GM12878 (cell line): ENCODE data around the gene IMPG2. TPM values are rescaled to one million over a fixed set of nuclear protein-coding genes. Genes with fewer than 3 reads are reported as not detected.

Experiments used
- ATAC-seq: fragments of 200-7000 bp; cut with Tn5 transposase; 3 replicates; pipeline ENCODE4 v1.9.1; 2020; ENCODE audit warnings: mild to moderate bottlenecking, moderate library complexity
- BruUV-seq: library from RNA; stranded (reverse); fragments of 400-500 nt; replicated peaks from 2 replicates; lab custom pipeline; 2021; lab: Mats Ljungman, UMichigan
- CTCF ChIA-PET: fragments of 300-600 bp; sonication (Branson Sonifier 250); formaldehyde crosslinking; extraction: SDS; loops from one replicate; lab custom pipeline; 2021; ENCODE audit warnings: inconsistent platforms; lab: Yijun Ruan, JAX
- POLR2A ChIA-PET: fragments of 350-600 bp; formaldehyde crosslinking; extraction: SDS; loops from one replicate; lab custom pipeline; 2021; ENCODE audit warnings: inconsistent platforms; lab: Charles Lee
- RAD21 ChIA-PET: fragments of 300-600 bp; sonication (Branson Sonifier 250); formaldehyde crosslinking; loops from one replicate; lab custom pipeline; 2023; ENCODE audit warnings: antibody characterized with exemption; ENCODE audit not compliant: unreplicated experiment; lab: Charles Lee
- SMC1A ChIA-PET: fragments of 300-600 bp; sonication (Branson Sonifier 250); formaldehyde crosslinking; loops from one replicate; lab custom pipeline; 2023; ENCODE audit not compliant: unreplicated experiment, uncharacterized antibody; lab: Charles Lee
- DNase-seq: peaks from one replicate; pipeline ENCODE4 v3.0.0-alpha.2; 2011; ENCODE audit warnings: low read depth, low spot score
- FAIRE-seq: peaks from 3 replicates; lab custom pipeline; 2011; peaks lifted over from hg19 to GRCh38; lab: Jason Lieb, UNC
- H2AFZ ChIP-seq: 2 replicates; pipeline ENCODE4 v1.6.0; 2011; ENCODE audit warnings: low read depth, low read length, control low read depth; ENCODE audit not compliant: control insufficient read depth
- H3K27ac ChIP-seq: 2 replicates; pipeline ENCODE4 v1.5.1; 2011; ENCODE audit warnings: control low read depth; ENCODE audit not compliant: control insufficient read depth, insufficient read depth
- H3K27me3 ChIP-seq, 2 experiments: replicated peaks in 1 of 2; 2 replicates each; pipeline versions ENCODE4 v1.6.0 to v1.6.1; 2011; ENCODE audit warnings: low read length in 1 of 2; ENCODE audit not compliant: control insufficient read depth in 2 of 2, insufficient read depth in 2 of 2
- H3K36me3 ChIP-seq, 2 experiments: 2 replicates each; pipeline ENCODE4 v1.5.1; 2011; ENCODE audit warnings: low read length in 1 of 2; ENCODE audit not compliant: control insufficient read depth in 2 of 2, insufficient read depth in 2 of 2
- H3K4me1 ChIP-seq: 2 replicates; pipeline ENCODE4 v1.6.1; 2011; ENCODE audit warnings: mild to moderate bottlenecking, low read length, moderate library complexity, mixed read lengths; ENCODE audit not compliant: control insufficient read depth, insufficient read depth
- H3K4me2 ChIP-seq: 2 replicates; pipeline ENCODE4 v1.6.0; 2011; ENCODE audit warnings: control low read depth; ENCODE audit not compliant: control insufficient read depth, insufficient read depth
- H3K4me3 ChIP-seq: fragments of 200-600 bp; sonication (generic); 2 replicates; pipeline ENCODE4 v1.5.1; 2016
- H3K79me2 ChIP-seq: 2 replicates; pipeline ENCODE4 v1.6.0; 2011; ENCODE audit warnings: low read length; ENCODE audit not compliant: control insufficient read depth, insufficient read depth
- H3K9ac ChIP-seq: 2 replicates; pipeline ENCODE4 v1.8.0; 2011; ENCODE audit warnings: low read length, control low read depth, mixed read lengths; ENCODE audit not compliant: control insufficient read depth, insufficient read depth
- H3K9me3 ChIP-seq: replicated peaks from 3 replicates; pipeline ENCODE4 v1.5.1; 2011; ENCODE audit warnings: mild to moderate bottlenecking, low read length; ENCODE audit not compliant: control insufficient read depth, insufficient read depth
- H4K20me1 ChIP-seq: 2 replicates; pipeline ENCODE4 v1.6.0; 2011; ENCODE audit not compliant: control insufficient read depth, insufficient read depth
- CEBPB ChIP-seq, 2 experiments: fragments of 150-350 bp in 1 of 2; IDR thresholded peaks; 2 replicates each; pipeline ENCODE4 v1.6.1; 2012 to 2014; ENCODE audit warnings: low read depth in 2 of 2, low read length in 2 of 2, borderline replicate concordance in 1 of 2, inconsistent platforms in 1 of 2
- HCFC1 ChIP-seq: fragments of 150-350 bp; IDR thresholded peaks from 2 replicates; pipeline ENCODE4 v1.6.1; 2014; ENCODE audit warnings: low read length
- KAT2A ChIP-seq: conservative IDR thresholded peaks from 2 replicates; pipeline ENCODE4 v1.6.1; 2011; ENCODE audit warnings: low read depth, low read length; ENCODE audit not compliant: control insufficient read depth
- POLR2AphosphoS2 ChIP-seq: IDR thresholded peaks from 2 replicates; pipeline ENCODE4 v1.6.1; 2011; ENCODE audit warnings: low read depth, mild to moderate bottlenecking, low read length, improper control_type of control experiment, moderate library complexity
- RELA ChIP-seq: fragments of 450-650 bp; IDR thresholded peaks from 2 replicates; pipeline ENCODE4 v1.8.0; 2014; ENCODE audit warnings: borderline replicate concordance; ENCODE audit not compliant: partially characterized antibody
- SIX5 ChIP-seq: IDR thresholded peaks from 2 replicates; pipeline ENCODE4 v1.6.1; 2011; ENCODE audit warnings: mild to moderate bottlenecking, low read depth, low read length, moderate library complexity; ENCODE audit not compliant: severe bottlenecking
- WGBS: methylation state at CpG from one replicate; pipeline ENCODE4 v1.1.6; 2016; ENCODE audit warnings: low lambda C conversion rate; ENCODE audit not compliant: insufficient replicate concordance, insufficient coverage; ENCODE audit errors: missing lambda C conversion rate; 5-methylcytosine and 5-hydroxymethylcytosine counted together
- in situ Hi-C: fragments of 300-500 bp; cut with MboI; formaldehyde crosslinking; loops from 9 replicates; pipeline ENCODE4 v1.14.3; 2018; ENCODE audit warnings: mixed read lengths
- intact Hi-C: fragments of 100-400 bp; cut with micrococcal nuclease; formaldehyde crosslinking; loops from one replicate; pipeline ENCODE4 v1.14.2; 2022; ENCODE audit not compliant: unreplicated experiment
- polyA plus RNA-seq, 11 experiments: library from polyadenylated mRNA; depleted of rRNA in 4 of 11; unstranded in 6 of 11; stranded (reverse) in 5 of 11; fragments of >200 nt; fragmentation: Nextera tagmentation in 4 of 11; fragmentation: Illumina TruSeq in 1 of 11; extraction: Ambion mirVana in 4 of 11; extraction: Trizol in 1 of 11; gene quantifications; 1 replicate in 1 of 11; 2 replicates in 10 of 11; pipeline versions ENCODE4 v1.2.1 to v1.2.3, GENCODE V29; 2011 to 2016; ENCODE audit warnings: inconsistent platforms in 2 of 11, missing spikeins in 2 of 11, low read depth in 1 of 11
- total RNA-seq, 4 experiments: library from RNA; depleted of rRNA in 3 of 4; stranded (reverse); fragments of >200 nt in 3 of 4; fragmentation: Illumina TruSeq in 1 of 4; extraction: Trizol in 1 of 4; gene quantifications; 2 replicates each; pipeline versions ENCODE4 v1.2.1 to v1.2.3, GENCODE V29; 2013 to 2021
- TF ChIP-seq, protein P1 (sequence below): fragments of 450-650 bp; IDR thresholded peaks from 2 replicates; pipeline ENCODE4 v1.6.1; 2016; ENCODE audit warnings: mild to moderate bottlenecking
- TF ChIP-seq, protein P2 (sequence below): IDR thresholded peaks from 2 replicates; pipeline ENCODE4 v1.6.1; 2011; ENCODE audit warnings: borderline replicate concordance, low read depth, mild to moderate bottlenecking, moderate library complexity, low read length; ENCODE audit not compliant: insufficient read depth, poor library complexity, severe bottlenecking

The IMPG2 gene
- total and polyA plus RNA-seq, 10 of the 15 experiments (the other 5 are each of a cell fraction or from before 2014, with no cell fraction given): under 0.01 to 0.17 (median 0.10) TPM; not detected in 3

DNA sequence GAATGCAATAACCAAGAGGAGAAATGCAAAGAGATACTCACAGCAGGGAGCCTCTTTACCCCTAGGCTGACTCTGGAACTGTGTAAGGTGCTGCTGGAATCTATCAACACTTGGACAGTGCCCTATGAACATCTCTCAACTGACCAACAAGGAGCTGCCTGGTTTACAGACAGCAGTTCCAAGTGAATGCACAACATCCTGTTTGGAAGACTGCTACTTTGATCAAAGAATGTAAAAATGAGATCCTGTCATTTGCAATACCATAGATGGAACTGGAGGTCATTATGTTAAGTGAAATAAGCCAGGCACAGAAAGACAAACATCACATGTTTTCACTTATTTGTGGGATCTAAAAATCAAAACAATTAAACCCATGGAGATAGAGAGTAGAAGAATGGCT, 136.3 kb downstream of the IMPG2 start:
- no peaks in the 10 kb centered on the region for H3K79me2 ChIP-seq
- FAIRE-seq: no peak

DNA sequence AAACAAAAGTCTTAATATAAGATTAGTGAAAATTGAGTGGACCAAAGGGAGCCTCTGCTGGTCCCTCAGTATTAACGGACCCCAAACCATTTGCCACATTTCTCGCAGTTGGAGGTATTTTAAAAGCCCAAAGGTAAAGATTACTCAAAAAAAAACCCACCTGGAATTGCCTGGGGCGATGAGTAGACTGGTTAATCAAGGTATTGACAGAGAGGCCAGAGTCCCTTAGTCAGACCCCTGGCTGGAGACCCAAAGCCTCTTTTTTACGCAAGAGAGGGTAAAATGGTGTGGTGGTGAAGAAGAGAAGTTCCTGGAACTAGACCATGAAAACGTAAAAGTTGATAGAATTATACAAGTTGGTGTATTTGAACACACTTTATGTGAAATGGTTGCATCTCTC, 137.2 kb downstream of the IMPG2 start:
- Histone ChIP-seq H2AFZ (no peak overlapping the region), H3K9ac (no peak overlapping the region), H3K27ac (no peak overlapping the region), H3K79me2 (no peaks in the 10 kb centered on the region), H3K4me3 (no peak overlapping the region), H4K20me1 (no peaks in the 10 kb centered on the region), H3K27me3 (no peaks in the 10 kb centered on the region), H3K4me2 (no peak overlapping the region), H3K36me3 (no peaks in the 10 kb centered on the region), H3K9me3 (no peaks in the 10 kb centered on the region), H3K4me1 (no peaks in the 10 kb centered on the region)
- FAIRE-seq: no peak
- POLR2A ChIA-PET: no interaction called here
- BruUV-seq: no TSS peak
- intact Hi-C loops: no loop called here
- SMC1A ChIA-PET: no interaction called here
- 17% methylated on average over 5 of the region's 5 CpGs for WGBS
- CTCF ChIA-PET: no interaction called here
- TF ChIP-seq HCFC1: no peak
- no peak for TF ChIP-seq KAT2A
- no peak for TF ChIP-seq POLR2AphosphoS2
- no peak for TF ChIP-seq CEBPB (IDR thresholded peaks at IDR 0.05; ENCODE audit: borderline replicate concordance in 1 of 2, low read depth in 2 of 2, low read length in 2 of 2)
- TF ChIP-seq SIX5: no peak
- TF ChIP-seq, protein P1, sequence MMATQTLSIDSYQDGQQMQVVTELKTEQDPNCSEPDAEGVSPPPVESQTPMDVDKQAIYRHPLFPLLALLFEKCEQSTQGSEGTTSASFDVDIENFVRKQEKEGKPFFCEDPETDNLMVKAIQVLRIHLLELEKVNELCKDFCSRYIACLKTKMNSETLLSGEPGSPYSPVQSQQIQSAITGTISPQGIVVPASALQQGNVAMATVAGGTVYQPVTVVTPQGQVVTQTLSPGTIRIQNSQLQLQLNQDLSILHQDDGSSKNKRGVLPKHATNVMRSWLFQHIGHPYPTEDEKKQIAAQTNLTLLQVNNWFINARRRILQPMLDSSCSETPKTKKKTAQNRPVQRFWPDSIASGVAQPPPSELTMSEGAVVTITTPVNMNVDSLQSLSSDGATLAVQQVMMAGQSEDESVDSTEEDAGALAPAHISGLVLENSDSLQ: no peak
- ATAC-seq: no peak
- DNase-seq: no peak
- in situ Hi-C loops: no loop called here
- RAD21 ChIA-PET: no interaction called here

More for the DNA sequence above, 136.3 kb downstream of the IMPG2 start:
- H3K9me3 ChIP-seq: no peaks in the 10 kb centered on the region
- no peaks in the 10 kb centered on the region for H3K27me3 ChIP-seq
- no peak for DNase-seq
- no peaks in the 10 kb centered on the region for H3K4me1 ChIP-seq
- TF ChIP-seq, protein P1: no peak
- no peak for TF ChIP-seq RELA
- TF ChIP-seq, protein P2, sequence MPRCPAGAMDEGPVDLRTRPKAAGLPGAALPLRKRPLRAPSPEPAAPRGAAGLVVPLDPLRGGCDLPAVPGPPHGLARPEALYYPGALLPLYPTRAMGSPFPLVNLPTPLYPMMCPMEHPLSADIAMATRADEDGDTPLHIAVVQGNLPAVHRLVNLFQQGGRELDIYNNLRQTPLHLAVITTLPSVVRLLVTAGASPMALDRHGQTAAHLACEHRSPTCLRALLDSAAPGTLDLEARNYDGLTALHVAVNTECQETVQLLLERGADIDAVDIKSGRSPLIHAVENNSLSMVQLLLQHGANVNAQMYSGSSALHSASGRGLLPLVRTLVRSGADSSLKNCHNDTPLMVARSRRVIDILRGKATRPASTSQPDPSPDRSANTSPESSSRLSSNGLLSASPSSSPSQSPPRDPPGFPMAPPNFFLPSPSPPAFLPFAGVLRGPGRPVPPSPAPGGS: no peak
- POLR2A ChIA-PET: no interaction called here
- in situ Hi-C loops: no loop called here
- no peak overlapping the region for H3K9ac ChIP-seq
- H4K20me1 ChIP-seq: no peaks in the 10 kb centered on the region
- CTCF ChIA-PET: no interaction called here
- no peak overlapping the region for H3K4me3 ChIP-seq
- no peak overlapping the region for H3K27ac ChIP-seq
- no TSS peak for BruUV-seq
- RAD21 ChIA-PET: no interaction called here
- ATAC-seq: no peak
- SMC1A ChIA-PET: no interaction called here
- no peak overlapping the region for H3K4me2 ChIP-seq
- intact Hi-C loops: no loop called here
- no peaks in the 10 kb centered on the region for H3K36me3 ChIP-seq
- no peak overlapping the region for H2AFZ ChIP-seq
